Lower lobe of right lung (tissue), 2 donors: ENCODE results near the gene ZNF488. TPM values are rescaled to one million over a fixed set of nuclear protein-coding genes. Genes with fewer than 3 reads are reported as not detected.

Experiments used
- ATAC-seq, 2 donors: fragments of 200-7000 bp; cut with Tn5 transposase; one replicate each; pipeline ENCODE4 v1.9.1; 2020 to 2022; ENCODE audit warnings: mild to moderate bottlenecking in 2 of 2, moderate library complexity in 2 of 2
- DNase-seq: peaks from one replicate; pipeline ENCODE4 v3.0.0-alpha.2; 2020
- H3K27ac ChIP-seq: fragments of 200-600 bp; one replicate; pipeline ENCODE4 v1.8.0; 2022
- H3K27me3 ChIP-seq: fragments of 200-600 bp; one replicate; pipeline ENCODE4 v1.8.0; 2022; ENCODE audit warnings: low read depth
- H3K36me3 ChIP-seq: fragments of 200-600 bp; one replicate; pipeline ENCODE4 v1.8.0; 2022; ENCODE audit warnings: mild to moderate bottlenecking
- H3K4me1 ChIP-seq: fragments of 200-600 bp; one replicate; pipeline ENCODE4 v1.8.0; 2022
- H3K4me3 ChIP-seq: fragments of 200-600 bp; one replicate; pipeline ENCODE4 v1.8.0; 2022; ENCODE audit warnings: mild to moderate bottlenecking
- H3K9me3 ChIP-seq: fragments of 200-600 bp; one replicate; pipeline ENCODE4 v1.8.0; 2022
- intact Hi-C: fragments of 100-400 bp; cut with DNase I; formaldehyde crosslinking; loops from one replicate; pipeline ENCODE4 v1.11.0; 2022
- total RNA-seq: library from RNA; stranded (reverse); fragmentation: NEBNext Ultra II Directional; extraction: Animal tissue kit (Norgen Biotek cat#: 25700); gene quantifications from one replicate; pipeline ENCODE4 v1.2.1, GENCODE V29; 2021
- TF ChIP-seq, protein P1 (sequence below): fragments of 200-600 bp; IDR thresholded peaks from one replicate; pipeline ENCODE4 v1.8.0; 2022; ENCODE audit warnings: antibody characterized with exemption, mild to moderate bottlenecking
- donor health status: DM: no; HTN: yes; CAD: no; lungs with severe emphysema.

The ZNF488 gene
- total RNA-seq, 1 donor from 2014 or later: 0.38 TPM

DNA sequence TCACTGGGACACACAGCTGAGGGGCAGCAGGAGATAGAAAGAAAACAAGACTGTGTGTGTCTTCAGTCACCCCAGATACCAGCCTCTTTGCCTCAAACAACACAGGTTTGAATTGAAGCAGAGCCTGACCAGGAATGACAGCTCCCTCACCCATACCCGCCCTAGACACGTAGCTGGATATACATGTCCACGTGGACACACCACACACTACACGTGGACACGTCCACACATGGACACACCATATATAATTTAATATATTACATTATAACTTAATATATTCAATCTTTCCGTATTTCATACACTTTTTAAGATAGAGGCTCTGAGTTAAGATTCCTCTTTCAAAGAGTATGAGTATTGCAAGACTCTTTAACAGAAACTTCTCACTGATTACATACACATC, 50.6 kb downstream of the ZNF488 start:
- H3K4me1 ChIP-seq: no peaks in the 10 kb centered on the region
- no peaks in the 10 kb centered on the region for H3K9me3 ChIP-seq
- intact Hi-C loops: no loop called here
- no peak overlapping the region for H3K4me3 ChIP-seq
- H3K27ac ChIP-seq: no peak overlapping the region
- no peak for ATAC-seq
- TF ChIP-seq, protein P1, sequence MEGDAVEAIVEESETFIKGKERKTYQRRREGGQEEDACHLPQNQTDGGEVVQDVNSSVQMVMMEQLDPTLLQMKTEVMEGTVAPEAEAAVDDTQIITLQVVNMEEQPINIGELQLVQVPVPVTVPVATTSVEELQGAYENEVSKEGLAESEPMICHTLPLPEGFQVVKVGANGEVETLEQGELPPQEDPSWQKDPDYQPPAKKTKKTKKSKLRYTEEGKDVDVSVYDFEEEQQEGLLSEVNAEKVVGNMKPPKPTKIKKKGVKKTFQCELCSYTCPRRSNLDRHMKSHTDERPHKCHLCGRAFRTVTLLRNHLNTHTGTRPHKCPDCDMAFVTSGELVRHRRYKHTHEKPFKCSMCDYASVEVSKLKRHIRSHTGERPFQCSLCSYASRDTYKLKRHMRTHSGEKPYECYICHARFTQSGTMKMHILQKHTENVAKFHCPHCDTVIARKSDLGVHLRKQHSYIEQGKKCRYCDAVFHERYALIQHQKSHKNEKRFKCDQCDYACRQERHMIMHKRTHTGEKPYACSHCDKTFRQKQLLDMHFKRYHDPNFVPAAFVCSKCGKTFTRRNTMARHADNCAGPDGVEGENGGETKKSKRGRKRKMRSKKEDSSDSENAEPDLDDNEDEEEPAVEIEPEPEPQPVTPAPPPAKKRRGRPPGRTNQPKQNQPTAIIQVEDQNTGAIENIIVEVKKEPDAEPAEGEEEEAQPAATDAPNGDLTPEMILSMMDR: no peak
- H3K27me3 ChIP-seq: no peaks in the 10 kb centered on the region
- no peak for DNase-seq
- H3K36me3 ChIP-seq: no peaks in the 10 kb centered on the region

DNA sequence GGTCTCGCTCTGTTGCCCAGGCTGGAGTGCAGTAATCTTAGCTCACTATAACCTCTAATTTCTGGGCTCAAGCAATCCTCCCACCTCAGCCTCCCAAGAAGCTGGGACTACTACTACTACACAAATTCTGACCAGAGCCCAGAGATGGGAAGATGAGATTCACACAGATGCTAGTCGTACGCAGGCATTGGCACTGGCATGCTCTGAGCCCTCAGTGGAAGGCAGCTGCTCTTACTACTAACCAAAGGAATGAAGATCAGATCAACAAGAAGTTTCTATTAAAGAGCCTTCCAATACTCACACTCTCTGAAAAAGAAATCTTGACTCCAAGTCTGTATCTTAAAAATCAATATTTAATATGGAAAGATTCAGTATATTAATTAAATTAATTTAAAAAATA, 51.1 kb downstream of the ZNF488 start:
- DNase-seq: no peak
- intact Hi-C loops: no loop called here

DNA sequence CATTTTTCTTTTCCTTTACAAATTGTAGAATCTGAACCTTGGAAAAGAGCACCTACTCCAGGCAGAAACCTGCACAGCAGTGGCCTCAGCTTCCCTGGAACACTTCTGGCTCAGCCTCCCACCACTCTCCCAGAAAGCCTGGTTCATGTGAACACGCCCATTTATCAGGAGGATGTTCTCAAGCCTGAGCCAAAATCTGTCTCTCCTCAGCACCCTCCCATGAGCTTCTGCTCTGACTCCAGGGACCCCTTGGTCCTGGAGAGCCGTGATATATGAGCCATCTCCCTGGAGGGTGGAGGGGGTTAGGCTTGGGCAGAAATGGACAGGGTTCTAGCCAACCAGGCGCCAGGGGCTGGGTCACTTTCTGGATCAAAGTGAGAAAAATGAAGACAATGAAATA, 51.7 kb downstream of the ZNF488 start:
- no peak for DNase-seq
- TF ChIP-seq, protein P1: no peak
- H3K4me3 ChIP-seq: no peak overlapping the region
- ATAC-seq: no peak
- H3K36me3 ChIP-seq: no peaks in the 10 kb centered on the region
- H3K4me1 ChIP-seq: no peaks in the 10 kb centered on the region
- H3K27me3 ChIP-seq: no peaks in the 10 kb centered on the region
- H3K27ac ChIP-seq: no peak overlapping the region
- intact Hi-C loops: no loop called here
- H3K9me3 ChIP-seq: no peaks in the 10 kb centered on the region

More for the DNA sequence above, 51.1 kb downstream of the ZNF488 start:
- no peak overlapping the region for H3K27ac ChIP-seq
- TF ChIP-seq, protein P1: no peak
- no peaks in the 10 kb centered on the region for H3K36me3 ChIP-seq
- no peak overlapping the region for H3K4me3 ChIP-seq
- ATAC-seq: no peak
- no peaks in the 10 kb centered on the region for H3K9me3 ChIP-seq
- H3K4me1 ChIP-seq: no peaks in the 10 kb centered on the region
- H3K27me3 ChIP-seq: no peaks in the 10 kb centered on the region

DNA sequence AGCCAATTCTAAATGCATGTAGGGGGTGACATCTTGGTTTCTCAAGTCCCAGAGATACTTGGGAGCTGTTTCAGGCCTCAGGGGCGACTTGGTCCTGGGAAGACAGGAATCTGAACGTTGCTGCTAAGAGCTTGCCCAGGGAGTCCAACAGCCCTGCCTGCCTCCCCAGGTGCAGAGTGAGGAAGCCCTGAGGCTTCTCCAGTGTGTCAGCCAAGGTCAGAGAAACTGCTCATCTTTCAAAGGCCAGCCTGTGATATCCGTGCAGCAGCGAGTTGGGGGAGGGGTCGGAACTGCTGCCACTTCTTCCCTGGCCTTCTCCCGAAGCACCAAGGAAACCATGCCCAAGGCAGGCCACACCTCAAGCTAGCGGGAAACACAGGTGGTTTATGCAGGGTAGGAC, 52.1 kb downstream of the ZNF488 start:
- intact Hi-C loops: no loop called here
- DNase-seq (no peak), ATAC-seq (no peak)
- TF ChIP-seq, protein P1: no peak
- Histone ChIP-seq H3K27me3 (no peaks in the 10 kb centered on the region), H3K9me3 (no peaks in the 10 kb centered on the region), H3K4me3 (no peak overlapping the region), H3K36me3 (no peaks in the 10 kb centered on the region), H3K27ac (no peak overlapping the region), H3K4me1 (no peaks in the 10 kb centered on the region)

DNA sequence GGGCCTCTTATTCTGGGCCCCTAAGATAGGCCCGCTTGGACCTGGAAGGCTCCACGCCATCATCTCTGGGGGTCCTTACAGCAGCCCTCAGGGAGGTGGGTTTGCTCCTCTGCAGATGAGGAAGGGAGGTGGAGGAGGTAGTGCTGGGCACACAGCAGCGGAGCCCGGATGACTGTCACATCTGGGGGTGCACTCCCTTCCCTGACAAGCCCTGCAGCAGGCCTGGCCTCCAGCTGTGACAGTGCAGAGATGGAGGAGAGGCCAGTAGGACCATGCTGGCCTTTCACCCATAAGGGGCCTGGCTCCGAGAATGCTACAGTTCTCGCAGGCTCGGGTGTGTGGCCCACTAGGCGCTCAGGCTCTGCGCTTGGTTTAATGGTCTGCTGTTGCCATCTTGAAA, 52.6 kb downstream of the ZNF488 start:
- ATAC-seq (peak in 1 of 2 donors; percentile 24), DNase-seq (no peak)
- Histone ChIP-seq H3K27ac (no peak overlapping the region), H3K36me3 (no peaks in the 10 kb centered on the region), H3K4me3 (no peak overlapping the region), H3K9me3 (no peaks in the 10 kb centered on the region), H3K4me1 (no peaks in the 10 kb centered on the region), H3K27me3 (no peaks in the 10 kb centered on the region)
- intact Hi-C loops: no loop called here
- TF ChIP-seq, protein P1: no peak

DNA sequence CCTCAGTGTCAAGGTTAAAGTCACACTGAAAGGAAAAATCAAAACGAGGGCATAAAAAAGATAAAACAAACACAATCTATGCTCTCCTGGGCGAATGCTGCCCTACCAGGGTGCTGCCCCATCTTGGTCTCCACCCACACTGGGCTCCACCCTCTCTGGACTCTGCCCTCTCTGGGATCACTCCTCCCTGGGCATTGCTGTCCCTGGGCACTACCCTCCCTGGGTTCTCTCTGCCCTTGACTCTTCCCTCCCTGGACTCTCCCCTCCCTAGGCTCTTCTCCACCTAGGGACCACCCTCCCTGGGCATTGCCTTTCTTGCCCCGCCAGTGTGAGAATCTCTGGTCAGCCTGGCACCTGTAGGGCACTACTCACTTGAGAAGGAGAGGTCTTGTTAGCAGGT, 53.3 kb downstream of the ZNF488 start:
- no peak for DNase-seq
- intact Hi-C loops: no loop called here
- ATAC-seq: no peak
- no peaks in the 10 kb centered on the region for H3K4me1 ChIP-seq
- no peaks in the 10 kb centered on the region for H3K9me3 ChIP-seq
- no peak overlapping the region for H3K4me3 ChIP-seq
- TF ChIP-seq, protein P1: no peak
- no peaks in the 10 kb centered on the region for H3K27me3 ChIP-seq
- H3K27ac ChIP-seq: no peak overlapping the region
- no peaks in the 10 kb centered on the region for H3K36me3 ChIP-seq
